ENCODE data around the gene OR5M11. TPM values are rescaled to one million over a fixed set of nuclear protein-coding genes. Genes with fewer than 3 reads are reported as not detected.

Gene OR5M11
- total RNA-seq, 1 experiment from 2014 or later = not detected

GRCh38 chr11:56495117-56495516 lies 47.9 kb downstream of the OR5M11 start:
- Mint-ChIP-seq H3K27ac (ENCODE audit: unreplicated experiment) (no peak overlapping the region), H3K27me3 (ENCODE audit: unreplicated experiment) (no peaks in the 10 kb centered on the region), H3K36me3 (ENCODE audit: insufficient read depth, unreplicated experiment) (no peaks in the 10 kb centered on the region), H3K4me1 (ENCODE audit: low read depth, unreplicated experiment) (no peaks in the 10 kb centered on the region), H3K4me3 (ENCODE audit: low read depth, unreplicated experiment) (no peak overlapping the region), H3K9me3 (ENCODE audit: low read depth, unreplicated experiment) (peaks cover 8% of the 10 kb centered on the region)
- DNase-seq = no peak
- intact Hi-C loops (cut with micrococcal nuclease; ENCODE audit: unreplicated experiment) = no loop called here
- BruUV-seq (replicated peaks) = no TSS peak
- CTCF ChIA-PET = no interaction called here
- TF ChIP-seq CTCF (IDR thresholded peaks at IDR 0.05; ENCODE audit: unreplicated experiment) = no peak

Other genes with a start within 250 kb of the OR5M11 start
- gene OR8K3, start 228.1 kb downstream of the OR5M11 start, total RNA-seq (2022) = not detected in 2 replicates
- not detected in 2 replicates for gene OR8K1, start 197.2 kb downstream of the OR5M11 start, total RNA-seq (2022)
- not detected in 2 replicates for gene OR8J1, start 189.0 kb downstream of the OR5M11 start, total RNA-seq (2022)
- gene OR8U1, start 167.6 kb downstream of the OR5M11 start, total RNA-seq (2022) = not detected in 2 replicates
- not detected in 2 replicates for gene OR5AL1, start 130.6 kb downstream of the OR5M11 start, total RNA-seq (2022)
- not detected in 2 replicates for gene OR5M3, start 69.9 kb downstream of the OR5M11 start, total RNA-seq (2022)
- gene OR5M8, start 51.9 kb downstream of the OR5M11 start, total RNA-seq (2022) = not detected in 2 replicates
- gene OR5M10, start 34.5 kb upstream of the OR5M11 start, total RNA-seq (2022) = not detected in 2 replicates
- gene OR5M1, start 71.6 kb upstream of the OR5M11 start, total RNA-seq (2022) = not detected in 2 replicates
- gene OR5AP2, start 99.2 kb upstream of the OR5M11 start, total RNA-seq (2022) = not detected in 2 replicates
- not detected in 2 replicates for gene OR5AR1, start 120.4 kb upstream of the OR5M11 start, total RNA-seq (2022)
- gene OR9G1, start 155.8 kb upstream of the OR5M11 start, total RNA-seq (2022) = not detected in 2 replicates
- not detected in 2 replicates for gene OR9G4, start 205.4 kb upstream of the OR5M11 start, total RNA-seq (2022)

Data from Calu3 (cell line).